HUDEP-2 (cell line): ENCODE data around the gene ABCA7.
"Not testable (repeated sequence)": the region's sequence is repeated elsewhere in the genome, so short reads cannot be mapped to it uniquely, and the experiment has no call there.

Experiments
- DNase-seq, 76 experiments: peaks; one replicate each; lab custom pipeline; 2025; ENCODE audit not compliant: unreplicated experiment in 76 of 76; lab: John Stamatoyannopoulos, UW

ABCA7 gene

DNA sequence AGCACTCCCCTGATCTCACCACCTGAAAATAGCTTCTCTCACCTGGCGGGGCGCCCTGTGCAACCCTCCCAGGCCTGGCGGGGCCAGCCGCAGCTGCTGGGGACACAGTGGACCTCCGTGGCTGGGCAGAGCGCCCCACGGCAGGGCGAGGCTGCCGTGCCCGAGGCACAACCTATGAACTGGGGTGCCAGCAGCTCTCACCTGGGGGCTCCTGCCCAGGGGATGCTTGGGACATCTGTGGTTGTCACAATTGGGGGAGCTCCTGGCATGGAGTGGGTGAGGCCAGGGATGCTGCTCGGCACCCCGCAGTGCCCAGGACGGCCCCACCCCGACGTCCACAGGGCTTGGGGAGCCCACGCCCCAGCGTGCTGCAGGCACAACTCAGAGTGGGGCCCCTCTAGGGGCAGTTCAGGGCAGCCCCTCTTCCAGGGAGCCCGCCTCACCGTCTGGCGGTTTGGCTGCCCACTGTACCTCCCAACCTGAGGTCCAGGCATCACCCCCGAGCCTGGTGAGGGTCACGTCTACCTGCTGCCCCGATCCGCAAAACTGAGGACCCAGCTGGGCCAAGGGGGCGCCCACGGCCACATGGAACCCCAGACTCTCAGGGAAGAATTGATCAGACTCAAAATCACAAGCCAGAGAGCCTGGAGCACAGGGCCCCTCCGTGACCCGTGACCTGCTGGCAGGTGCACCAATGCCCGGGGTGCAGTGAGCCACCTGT, 24.7 kb upstream of the ABCA7 start:
- no peak for DNase-seq

DNA sequence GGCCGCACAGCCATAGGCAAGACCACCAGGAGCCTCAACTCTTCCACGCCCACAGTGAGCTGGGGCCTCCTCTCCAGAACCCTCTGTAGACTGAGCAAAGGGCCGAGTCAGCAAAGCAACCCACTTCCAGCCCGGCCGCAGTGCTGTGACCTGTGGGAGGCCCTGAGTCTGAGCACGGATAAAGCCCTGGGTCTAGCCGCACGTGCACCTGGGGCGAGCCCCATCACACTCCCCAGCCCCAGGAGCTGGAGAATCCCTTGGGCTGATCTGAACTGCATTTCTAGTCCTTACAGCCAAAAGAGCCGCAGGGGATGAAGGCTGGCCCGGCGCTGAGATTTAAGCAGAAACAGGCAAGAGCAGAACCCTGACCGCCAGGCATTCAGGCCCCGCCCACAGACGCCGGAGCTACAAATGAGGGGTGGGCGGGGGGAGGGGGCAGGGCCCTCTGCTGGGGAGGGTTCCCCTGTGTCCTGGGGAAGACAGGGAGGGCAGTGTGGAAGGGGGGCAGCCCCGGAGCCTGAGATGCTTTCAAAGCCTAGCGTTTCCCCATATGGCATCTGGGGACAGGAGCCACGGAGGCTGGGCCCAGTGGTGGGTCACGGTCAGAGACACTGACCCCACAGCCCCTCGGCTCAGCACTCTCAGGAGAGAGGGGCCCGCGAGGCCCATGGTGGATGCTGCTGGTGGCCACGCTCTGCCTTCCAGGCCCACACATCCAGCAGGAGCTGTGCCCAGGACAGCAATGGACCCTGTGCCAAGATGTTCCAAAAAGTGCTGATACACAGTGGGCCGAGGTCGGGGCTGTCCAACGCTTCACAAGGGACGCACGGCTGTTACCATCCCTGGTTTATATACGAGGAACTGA, 23.9 kb upstream of the ABCA7 start:
- DNase-seq = no peak

DNA sequence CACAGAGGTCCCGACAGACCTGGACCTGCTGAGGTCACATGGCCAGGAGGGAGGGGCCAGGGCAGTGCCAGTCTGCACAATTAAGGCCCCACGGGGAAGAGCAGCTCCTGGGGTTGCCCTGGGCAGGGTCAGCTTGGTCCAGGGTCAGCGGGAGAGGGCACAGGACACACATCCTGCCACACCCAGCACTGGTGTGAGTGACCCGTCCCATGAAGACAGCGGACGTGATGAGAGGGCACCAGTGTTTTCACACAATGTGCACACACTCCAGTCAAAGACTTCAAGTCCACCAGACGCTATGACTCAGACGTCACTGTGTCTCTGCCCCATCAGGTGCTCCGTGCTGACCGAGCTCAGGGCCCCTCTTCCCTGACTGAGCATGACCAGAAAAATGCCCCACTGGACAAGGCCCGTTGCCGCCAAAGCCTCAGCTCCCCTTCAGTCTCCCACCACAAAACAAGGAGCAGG, 23.2 kb upstream of the ABCA7 start:
- no peak for DNase-seq

DNA sequence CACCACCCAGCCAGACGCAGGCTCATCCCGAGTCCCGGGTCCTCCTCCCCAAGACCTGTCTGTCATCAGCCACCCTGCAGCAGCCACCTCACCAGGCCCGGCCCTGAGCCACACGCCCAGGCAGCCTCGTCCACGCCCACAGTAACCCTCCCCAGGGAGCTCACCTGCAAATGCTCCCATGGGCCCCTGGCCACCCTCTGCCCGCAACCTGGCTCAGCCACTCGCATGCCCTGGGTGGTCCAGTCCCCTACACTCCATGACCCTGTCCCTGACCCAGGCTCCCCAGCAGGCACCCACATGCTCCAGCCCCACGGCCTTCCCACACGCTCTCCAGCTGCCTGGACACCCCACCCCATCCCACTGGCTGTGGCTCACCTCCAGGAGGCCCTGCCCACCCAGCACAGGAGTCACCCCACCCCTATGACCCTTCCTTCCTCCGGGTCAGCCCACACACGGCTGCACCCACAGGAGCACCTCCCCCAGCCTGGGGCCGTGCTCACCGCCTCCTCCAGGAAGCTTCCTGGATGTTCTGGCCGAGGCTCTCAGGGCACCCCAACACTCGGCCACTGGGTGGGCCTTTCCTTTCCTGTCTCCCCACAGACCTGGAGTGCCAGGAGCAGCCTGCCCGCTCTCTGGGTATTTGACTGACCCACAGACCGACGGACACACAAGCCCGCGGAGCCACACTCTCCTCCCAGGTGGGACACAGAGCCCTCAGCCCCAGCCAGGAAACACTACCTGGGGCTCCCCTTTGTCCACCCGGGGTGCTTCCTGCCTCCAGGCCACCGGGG, 22.6 kb upstream of the ABCA7 start:
- peak in 24 of 76 experiments; percentile 19 to 55 (median 30) for DNase-seq

DNA sequence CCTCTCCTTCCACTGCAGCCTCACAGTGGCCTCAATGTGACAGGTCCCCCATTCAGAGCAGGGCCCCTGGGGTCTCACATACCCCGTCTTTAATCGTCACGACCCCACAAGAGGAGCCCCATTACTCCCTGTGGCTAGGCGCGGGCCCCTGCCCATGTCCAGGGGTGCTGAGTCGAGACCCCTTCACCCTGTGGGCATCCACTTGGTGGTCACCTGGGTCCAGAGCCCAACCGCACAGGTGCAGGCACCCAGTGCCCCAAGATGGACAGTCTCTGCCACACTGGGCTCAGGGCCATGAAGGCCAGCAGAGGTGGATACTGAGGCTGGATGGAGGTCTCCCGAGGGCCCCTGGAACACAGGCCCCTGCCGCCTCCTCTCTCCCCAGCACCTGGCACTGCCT, 22.0 kb upstream of the ABCA7 start:
- DNase-seq = no peak

DNA sequence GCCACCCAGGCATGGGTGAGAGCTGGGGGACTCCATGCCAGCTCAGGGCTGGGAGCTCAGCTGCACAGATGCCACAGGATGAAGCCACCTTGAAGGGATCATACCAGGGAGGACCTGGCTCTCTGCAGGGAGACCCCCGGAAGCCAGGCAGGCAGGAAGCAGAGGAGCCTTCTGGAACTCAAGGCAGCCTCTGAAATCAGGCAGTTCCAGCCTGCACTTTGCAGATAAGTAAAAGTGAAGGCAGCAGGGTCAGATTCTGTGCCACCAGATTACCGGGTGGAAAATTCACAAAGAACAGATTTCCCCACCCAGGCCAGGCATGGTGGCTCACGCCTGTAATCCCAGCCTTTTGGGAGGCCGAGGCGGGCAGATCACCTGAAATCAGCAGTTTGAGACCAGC, 21.5 kb upstream of the ABCA7 start:
- DNase-seq = peak in 56 of 76 experiments; percentile 21 to 76 (median 48)

DNA sequence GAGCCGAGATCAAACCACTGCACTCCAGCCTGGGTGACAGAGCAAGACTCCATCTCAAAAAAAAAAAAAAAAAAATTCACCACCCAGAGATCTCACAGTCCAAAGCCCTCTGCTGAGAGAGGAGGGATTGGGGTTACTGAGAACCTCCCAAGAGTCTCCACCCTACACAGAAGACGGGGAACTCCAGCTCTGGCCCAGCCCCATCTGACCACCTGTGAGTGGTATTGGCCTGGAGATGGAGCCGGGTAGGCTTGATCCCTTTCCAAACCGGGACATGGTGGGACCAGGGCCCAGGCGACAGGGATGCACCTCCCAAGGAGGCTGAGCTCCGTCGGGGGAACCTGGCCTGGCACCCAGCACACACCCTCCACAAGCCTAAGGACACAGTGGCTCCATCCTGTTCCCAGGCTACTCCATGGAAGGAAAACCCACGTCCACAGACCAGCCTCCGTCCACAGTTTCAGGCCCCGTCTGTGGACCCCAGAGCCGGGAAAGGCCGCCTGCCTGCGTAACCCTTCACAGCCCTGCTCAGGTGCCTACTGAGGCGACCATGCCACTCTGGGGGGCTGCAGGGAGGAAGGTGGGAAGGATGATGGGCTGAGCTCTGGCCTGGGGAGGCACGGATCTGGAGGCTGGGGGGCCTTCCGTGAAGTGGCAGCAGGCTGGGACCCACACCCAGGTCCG, 20.8 kb upstream of the ABCA7 start:
- DNase-seq = no peak

DNA sequence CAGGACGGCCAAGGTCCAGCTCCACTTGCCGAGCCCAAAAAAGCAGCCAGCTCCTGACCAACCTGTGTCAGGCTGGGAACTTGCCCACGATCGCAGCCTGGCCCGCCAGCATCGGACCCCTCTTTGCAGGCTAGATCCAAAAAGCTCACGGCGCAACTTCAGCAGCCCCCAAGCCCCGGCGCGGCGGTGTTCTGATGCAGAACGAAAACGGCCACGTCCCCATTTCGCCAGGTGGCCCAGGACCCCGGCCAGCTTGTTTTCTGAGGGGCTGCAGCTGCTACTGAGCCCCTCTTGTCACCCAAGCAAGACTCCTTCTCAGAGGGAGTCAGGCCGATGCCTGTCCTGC, 20.3 kb upstream of the ABCA7 start:
- DNase-seq = no peak

DNA sequence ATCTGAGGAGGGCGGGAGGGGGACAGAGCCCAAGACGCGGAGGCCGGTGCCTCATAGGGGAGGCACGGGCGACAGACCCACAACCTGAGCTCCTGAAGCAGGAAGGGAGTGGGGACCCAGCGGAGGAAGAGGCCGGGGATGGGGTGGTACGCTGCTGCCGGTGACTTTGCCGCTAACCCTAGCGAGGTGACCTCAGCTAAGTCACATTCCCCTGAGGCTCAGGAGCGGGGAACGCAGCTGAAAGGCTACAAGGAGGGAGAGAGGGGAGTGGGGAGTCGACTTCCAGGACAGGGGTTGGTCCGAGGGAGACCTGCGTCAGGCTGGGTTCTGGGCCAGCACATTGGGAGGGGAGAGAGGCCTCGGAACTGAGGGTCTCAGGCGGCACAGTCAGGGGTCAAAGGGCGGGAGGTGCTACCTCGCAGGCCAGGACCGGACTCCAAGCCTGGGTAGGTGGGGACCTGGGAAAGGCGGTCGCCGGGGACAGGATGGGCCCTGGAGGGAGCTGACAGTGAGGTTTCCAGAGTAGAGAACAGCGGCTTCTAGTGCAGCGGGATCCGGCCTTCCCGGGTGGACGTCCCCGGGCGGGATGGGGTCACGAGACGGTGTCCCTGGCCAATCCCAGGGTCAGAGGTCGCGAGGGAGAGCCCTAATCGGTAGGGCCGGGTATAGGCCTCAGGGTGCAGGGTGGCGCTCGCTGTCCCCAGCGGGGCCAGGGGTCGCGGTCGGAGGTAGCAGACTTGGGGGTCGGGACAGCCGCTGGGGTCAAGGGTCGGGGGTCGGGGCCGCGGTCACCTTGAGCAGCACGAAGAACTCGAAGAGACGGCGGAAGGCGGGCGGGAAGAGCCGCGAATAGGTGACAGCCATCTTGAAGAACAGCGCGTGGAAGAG, 19.7 kb upstream of the ABCA7 start:
- DNase-seq = peak in 3 of 76 experiments; percentile 12 to 32 (median 29)

DNA sequence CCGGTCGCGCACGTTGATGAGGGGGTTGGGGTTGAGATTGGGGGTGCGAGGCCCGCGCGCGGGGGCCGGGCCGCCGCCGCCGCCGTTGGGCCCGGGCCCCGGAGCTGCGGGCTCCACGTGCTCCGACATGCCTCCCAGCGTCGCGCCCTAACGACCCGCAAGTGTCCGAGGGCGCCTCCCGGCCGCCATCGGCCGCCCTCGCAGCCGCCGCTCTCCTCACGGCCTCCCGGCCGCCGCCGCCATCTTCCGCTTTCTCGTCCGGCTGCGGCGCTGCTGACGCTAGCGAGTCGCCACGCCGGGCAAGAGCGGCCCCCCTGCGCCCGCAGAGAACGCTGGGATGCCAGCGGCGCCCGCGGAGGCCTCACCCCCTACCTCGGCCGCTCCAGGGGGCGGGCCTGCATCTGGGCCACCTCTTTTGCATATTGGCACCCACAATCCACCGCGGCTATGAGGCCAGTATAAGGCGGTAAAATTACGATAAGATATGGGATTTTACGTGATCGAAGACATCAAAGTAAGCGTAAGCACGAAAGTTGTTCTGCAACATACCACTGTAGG, 19.0 kb upstream of the ABCA7 start, which contains the start of gene TMEM259:
Gene TMEM259, minus strand, starts transcription at position 256 of the 558 bp plus-strand sequence. Its CDS starts 127 bp downstream, at position 129.
- DNase-seq = peak in 74 of 76 experiments; percentile 61 to 98 (median 97)

DNA sequence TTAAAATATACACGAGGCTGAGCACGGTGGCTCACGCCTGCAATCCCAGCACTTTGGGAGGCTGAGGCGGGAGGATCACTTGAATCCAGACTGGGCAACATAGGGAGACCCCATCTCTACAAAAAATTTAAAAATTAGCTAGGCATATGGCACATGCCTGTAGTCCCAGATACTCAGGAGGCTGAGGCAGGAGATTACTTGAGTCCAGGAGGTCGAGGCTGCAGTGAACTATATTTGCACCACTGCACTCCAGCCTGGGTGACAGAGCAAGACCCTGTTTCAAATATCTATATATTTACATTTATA, 16.1 kb upstream of the ABCA7 start:
- DNase-seq = not testable (repeated sequence)

DNA sequence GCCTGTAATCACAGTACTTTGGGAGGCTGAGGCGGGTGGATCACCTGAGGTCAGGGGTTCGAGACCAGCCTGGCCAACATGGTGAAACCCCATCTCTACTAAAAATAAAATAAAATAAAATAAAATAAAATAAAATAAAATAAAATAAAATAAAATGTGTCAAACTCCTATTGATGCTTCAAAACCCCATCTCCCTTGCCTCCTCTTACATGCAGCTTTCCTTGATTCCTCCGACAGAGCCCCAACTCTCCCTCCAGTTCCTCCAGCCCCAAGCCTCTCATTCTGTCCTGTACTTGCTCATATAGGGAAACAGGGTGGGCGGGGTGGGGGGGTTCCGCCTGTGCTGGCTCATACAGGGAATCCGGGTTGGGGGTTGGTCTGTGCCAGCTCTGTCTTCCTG, 14.8 kb upstream of the ABCA7 start:
- not testable (repeated sequence) for DNase-seq

DNA sequence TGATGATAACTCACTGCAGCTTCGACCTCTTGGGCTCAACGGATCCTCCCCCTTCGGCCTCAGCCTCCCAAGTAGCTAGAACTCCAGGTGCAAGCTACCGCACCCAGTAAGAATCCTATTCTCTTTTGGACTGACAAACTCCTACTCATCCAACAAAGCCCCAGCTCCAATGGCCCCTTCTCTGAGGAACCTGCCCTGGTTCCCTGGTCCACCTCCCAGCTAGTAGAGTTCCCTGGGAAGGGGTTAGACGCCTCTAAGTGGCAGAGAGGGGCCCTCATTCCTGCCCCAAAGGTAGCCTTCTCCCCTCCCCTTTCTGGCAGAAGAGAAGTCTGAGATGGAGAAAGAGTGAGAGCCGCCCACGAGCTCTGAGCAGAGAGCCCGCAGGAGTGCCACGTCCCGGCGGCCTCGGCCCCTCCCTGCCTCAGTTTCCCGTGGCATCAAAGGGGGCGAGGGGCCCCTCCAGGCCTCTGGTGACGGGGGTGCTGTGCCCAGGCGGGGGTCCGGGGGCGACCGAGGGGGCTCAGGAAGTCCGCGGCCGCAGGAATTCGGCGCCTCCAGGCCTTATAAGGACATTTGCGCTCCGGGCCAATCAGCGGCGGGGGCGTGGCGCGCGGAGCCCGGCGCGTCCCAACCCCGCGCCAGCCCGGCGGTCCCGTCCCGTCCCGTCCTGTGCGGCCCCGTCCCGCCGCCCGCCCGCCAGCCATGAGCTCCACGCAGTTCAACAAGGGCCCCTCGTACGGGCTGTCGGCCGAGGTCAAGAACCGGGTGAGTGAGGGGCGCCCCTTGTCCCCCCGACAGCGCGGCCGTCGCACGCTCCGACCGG, 13.7 kb upstream of the ABCA7 start, which contains the start of gene CNN2:
Gene CNN2, plus strand, starts transcription at position 649 of the 823 bp plus-strand sequence. Its CDS starts 54 bp downstream, at position 703.
- peak in 50 of 76 experiments; percentile 20 to 79 (median 58) for DNase-seq

DNA sequence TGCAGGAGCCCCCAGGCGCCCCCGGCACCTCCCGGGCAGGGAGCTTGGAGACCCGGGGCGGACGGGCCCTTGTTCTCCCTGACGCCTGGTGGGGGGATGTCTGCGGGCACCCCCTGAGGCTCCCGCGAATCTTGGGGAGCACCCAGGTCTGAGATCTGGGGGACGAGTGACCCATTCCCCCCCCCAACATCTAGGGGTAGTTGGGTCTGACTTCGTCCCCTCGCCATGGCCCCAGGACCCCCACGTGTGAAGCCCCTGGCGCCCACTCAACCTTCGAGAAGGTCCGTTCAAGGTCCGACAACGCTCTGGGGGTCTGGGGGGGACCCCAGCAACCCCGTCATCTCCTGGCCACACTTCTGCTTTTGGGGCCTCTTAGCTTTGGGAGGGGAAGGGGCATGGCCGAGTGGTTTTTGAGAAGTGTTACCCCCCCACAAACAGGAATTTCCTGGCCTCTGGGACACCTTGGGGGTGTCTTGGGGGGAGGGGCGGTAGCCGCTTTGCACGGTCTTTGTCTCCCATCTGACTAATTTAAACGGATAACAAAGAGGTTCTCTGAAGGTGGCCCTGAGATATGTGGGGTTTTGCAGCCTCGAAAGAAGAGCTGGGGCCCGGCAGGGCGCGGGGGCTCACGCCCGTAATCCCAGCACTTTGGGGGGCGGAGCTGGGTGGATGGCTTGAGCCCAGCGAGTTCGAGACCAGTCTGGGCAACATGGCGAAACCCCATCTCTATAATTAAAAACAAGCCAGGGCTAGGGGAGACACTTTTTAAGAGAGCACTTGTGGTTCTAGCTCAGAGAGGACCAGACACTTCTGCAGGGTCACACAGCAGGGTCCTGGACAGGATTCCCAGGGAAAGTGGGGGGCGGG, 12.9 kb upstream of the ABCA7 start:
- peak in 20 of 76 experiments; percentile 15 to 51 (median 32) for DNase-seq

DNA sequence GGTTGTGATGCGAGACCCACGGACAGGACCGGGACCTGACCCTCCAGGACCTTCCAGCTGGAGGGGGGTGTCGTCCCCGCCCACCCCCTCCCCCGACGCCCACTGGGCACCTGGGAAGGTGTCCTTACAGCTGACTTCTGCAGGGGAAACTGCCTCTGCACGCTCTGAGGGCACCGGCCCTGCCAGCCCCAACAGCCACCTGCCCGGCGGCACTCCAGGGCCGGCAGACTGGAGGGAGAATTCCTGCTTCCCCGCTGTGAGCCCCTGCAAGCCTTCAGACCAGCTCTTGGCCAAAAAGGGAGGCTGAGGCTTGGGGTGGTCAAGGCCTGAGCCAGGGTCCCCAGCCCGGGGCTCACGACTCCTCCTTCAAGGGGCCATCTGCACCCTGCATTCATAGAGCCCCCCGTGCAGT, 12.3 kb upstream of the ABCA7 start:
- DNase-seq = peak in 1 of 76 experiments; percentile 55

DNA sequence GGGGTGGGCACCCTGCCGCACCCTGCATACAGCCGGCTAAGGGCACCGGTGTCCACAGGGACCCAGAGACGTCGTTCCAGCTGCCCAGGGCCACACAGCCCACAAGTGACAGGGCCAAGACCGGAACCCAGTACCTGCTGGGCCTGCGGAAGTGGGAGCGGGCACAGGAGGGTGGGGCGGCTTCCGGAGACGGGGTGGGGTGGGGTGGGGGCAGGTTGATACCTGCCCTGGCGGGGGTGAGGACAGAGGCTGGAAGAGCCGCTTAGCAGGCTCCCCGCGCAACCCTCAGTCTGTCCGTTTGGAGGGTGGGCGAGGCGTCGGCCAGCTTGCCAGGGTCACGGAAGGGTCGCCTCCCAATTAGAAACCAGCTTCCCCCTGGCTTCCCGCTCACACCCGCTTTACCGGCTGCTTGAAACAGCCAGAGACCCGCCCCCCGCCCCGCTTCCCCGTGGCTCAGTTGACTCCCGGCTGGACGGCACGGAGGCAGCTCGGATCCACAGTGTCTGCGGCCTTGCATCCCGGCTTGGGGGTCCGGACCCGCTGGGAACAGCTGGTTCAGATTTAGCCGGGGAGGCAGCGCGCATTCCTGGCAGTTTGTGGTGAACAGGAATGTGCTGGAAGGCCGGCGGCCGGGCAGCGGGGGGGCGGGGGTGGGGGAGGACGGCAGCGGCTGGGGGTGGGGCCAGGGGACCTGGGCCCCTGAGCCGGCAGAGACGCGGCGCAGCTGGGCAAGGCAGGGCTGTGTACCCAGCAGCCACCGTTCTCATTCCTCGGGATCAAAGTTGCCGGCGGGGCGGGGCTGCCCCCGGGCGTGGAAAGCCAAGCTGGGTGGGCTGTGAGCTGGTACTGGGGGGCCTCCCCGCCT, 11.6 kb upstream of the ABCA7 start:
- peak in 45 of 76 experiments; percentile 20 to 77 (median 56) for DNase-seq
